ENCODE results near the gene HIBCH.
A peak's percentile ranks its signal among the peaks of the same experiment; 100 is the strongest.
"Not testable (repeated sequence)": the region's sequence is repeated elsewhere in the genome, so short reads cannot be mapped to it uniquely, and the experiment has no call there.

The HIBCH gene, protein sequence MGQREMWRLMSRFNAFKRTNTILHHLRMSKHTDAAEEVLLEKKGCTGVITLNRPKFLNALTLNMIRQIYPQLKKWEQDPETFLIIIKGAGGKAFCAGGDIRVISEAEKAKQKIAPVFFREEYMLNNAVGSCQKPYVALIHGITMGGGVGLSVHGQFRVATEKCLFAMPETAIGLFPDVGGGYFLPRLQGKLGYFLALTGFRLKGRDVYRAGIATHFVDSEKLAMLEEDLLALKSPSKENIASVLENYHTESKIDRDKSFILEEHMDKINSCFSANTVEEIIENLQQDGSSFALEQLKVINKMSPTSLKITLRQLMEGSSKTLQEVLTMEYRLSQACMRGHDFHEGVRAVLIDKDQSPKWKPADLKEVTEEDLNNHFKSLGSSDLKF

DNA sequence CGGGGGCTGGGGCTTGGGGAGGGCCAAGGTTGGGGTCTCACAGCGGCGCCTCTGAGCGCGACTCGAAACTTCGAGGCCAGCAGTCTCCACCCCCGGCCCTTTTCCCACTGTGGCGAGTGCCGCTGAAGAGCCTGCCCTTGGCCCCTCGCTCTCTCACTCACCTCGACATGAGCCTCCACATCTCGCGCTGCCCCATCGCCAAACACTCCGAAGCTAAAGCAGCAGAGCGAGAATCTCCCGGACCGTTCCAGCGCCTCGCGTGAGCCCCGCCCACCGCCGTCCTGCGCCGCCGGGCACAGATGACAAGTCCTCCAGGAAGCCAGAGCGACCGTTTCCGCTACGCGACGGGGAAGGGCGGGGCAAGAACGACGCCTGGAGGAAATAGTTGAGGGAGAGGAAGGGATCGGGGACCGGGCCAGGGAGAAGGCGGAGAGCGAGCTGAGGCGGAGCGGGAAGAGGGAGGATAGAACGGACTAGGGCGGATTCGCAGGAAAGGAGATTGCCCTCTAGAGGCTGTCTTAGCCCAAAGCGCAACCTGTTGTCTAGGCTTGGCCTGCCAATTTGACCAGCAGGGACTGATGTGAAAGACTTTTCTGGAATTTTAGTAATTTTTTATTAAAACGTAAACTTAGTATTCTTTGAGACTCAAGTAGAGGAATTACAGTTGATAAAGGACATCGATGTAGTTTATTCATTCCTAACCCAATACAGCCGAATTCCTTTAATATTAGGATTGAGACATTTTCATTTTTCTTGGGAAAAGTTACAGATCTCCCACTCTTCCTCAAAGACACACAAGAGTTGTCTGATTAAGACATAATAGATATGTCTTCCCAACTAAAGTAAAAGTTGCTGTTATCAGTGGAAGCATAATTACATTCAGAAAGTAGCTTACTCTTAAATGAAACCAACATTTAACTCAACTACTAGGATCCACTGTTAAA is at the start of gene HIBCH:
HIBCH (minus strand) TSS at position 272 of the 944 bp plus-strand sequence; CDS start at position 196, 76 bp downstream.
- ATAC-seq: peak; percentile 78 to 85

DNA sequence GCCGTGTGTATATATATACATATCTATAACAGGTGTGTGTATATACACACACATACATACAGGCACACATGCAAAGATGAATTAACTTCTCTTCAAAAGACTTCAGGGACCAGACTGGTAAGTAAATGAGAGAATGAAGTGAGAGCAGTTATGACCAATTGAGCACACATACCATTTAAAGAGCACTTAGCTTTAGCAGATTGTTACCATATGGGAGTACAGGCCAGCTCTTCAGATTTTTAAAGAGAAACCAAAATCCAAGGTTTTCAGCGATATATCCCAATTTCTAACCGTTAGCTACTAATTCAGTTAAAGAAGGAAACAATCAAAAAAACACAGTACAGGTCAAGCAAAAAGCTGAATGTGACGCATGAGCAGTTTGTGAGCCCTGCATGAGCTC is 47.5 kb upstream of the HIBCH start:
- ATAC-seq: no peak

DNA sequence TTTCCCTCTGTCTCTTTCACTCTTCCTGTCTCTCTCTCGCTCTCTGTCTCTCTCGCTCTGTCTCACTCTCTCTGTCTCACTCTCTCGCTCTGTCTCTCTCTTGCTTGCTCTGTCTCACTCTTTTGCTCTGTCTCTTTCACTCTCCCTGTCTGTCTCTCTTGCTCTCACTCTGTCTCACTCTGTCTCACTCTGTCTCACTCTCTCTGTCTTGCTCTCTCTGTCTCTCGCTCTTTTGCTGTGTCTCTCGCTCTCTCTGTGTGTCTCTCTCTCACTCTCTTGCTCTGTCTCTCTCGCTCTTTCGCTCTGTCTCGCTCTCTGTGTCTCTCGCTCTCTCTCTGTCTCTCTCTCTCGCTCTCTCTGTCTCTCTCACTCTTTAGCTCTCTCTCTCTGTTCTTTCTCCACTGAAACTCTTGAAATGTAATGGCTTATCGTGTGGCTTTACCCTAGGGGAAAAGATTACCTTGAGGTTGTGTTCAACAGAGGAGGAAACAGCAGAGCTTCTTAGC is 46.7 kb upstream of the HIBCH start:
- ATAC-seq: no peak

- no peak for ATAC-seq
These were observed 46.0 kb upstream of the HIBCH start for GRCh38 chr2:190365499-190366204.

DNA sequence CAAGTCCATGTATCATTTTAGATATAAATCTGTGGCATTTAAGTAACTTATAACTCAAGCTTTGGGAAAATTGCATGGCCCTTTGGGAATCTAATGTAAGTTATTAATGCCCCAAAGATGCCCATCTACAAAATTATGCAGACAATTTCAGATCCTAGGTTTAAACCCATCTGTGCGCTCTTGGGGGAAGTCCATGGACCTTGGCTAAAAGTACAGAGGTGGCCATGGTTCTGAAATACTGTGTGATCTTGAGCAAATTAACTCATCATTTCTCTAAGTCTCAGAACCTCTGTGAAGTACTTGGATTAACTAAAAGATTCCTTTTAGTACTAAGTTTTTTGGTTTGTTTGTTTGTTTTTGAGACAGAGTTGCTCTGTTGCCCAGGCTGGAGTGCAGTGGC is 43.3 kb upstream of the HIBCH start:
- ATAC-seq: no peak

- ATAC-seq: no peak
These were observed 41.9 kb upstream of the HIBCH start for GRCh38 chr2:190361572-190361971.

GRCh38 chr2:190360965-190361364 is 41.3 kb upstream of the HIBCH start:
- ATAC-seq: no peak

GRCh38 chr2:190360561-190360960 is 40.9 kb upstream of the HIBCH start:
- no peak for ATAC-seq

DNA sequence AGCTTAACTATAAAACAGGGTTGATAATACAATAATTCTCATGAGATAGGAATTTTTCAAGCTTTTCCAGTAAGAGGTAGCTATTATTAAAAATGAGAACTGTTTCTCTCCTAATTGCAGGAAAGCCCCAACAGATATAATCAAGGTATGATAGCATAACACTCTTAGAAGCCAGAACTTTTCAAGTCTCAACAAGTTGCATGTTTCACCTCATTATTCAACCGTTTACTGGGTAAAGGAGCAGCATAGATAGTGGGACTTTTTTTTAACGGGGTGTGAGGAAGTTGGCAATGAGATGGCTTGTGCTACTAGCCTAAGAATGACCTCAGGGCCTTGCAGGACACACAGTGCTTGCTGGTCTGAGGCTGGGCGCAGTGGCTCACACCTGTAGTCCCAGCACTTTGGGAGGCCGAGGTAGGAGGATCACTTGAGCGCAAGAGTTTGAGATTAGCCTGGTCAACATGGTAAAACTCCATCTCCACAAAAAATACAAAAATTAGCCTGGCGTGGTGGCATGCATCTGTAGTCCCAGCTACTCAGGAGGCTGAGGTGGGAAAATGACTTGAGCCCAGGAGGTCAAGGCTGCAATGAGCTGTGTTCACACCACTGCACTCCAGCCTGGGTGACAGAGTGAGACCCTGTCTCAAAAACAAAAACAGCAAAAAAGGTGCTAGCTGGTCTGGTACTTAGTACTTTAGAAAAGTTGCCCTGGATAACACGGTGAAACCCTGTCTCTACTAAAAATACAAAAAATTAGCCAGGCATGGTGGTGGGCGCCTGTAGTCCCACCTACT is 39.2 kb upstream of the HIBCH start:
- ATAC-seq: not testable (repeated sequence)

DNA sequence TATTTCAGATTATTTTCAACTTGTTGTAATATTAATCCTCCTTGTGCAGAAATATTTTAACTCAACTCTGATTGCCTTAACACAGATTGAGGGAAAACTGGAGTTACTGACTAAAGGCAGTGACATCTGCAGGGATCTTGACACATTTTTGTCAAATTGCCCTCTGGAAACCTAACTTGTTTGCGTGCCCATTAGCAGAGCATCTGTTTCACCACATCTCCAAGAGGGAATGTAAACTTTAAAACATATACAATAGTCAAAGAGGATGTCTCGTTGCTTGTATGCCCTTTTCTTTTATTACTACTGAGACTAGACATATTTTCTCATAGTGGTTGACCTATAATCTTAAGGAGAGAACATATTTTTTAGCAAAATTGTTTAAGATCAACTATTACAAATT is 38.0 kb upstream of the HIBCH start:
- ATAC-seq: no peak

DNA sequence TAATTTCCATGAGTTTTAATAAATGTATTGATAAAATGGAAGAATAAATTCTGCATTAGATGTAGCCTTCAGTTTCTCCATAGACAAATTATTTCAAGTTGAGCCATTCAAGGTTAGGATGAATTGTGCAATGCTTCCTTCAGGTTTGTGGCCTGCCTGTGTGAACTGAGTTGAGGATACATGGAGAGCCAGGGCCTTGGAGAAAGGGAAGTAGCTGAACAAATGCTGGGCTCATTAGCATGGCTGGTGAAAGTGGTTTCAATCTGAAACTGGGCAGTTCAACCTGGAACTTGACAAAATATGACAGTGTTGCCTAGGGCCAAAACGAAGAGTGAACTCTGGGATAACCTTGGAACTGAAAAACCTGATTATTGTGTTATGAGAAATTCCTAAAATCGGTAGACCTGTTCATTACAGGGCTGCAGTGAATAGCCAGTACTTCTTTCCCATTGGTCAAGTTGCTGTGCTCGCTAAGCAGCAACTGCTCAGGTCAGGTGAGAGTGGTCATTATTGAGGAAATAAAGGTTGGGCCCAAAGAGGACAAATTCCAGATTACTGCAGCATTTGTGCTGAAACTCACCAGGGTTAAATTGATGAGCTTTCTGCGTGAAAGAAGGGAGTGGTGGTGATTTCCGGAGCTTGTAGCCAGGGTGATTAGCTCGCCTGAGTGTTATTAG is 36.5 kb upstream of the HIBCH start:
- ATAC-seq: no peak

GRCh38 chr2:190354003-190354690 is 34.5 kb upstream of the HIBCH start:
- no peak for ATAC-seq

DNA sequence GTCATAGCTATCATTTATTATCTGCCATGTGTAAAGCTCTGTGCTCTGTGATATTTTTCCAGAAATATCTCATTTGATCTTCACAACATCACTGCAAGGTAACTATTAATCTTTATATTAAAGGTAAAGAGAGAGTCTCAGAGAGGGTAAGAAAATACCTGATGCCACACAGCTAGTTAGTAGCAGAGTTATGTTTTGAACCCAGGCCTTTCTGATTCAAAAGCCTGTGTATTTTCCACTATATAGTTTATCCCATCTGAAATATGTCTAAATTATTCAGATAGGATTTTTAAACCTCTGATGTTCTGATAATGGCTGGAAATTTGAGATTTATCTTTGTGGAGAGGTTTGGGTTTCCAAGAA is 33.9 kb upstream of the HIBCH start:
- ATAC-seq: no peak

DNA sequence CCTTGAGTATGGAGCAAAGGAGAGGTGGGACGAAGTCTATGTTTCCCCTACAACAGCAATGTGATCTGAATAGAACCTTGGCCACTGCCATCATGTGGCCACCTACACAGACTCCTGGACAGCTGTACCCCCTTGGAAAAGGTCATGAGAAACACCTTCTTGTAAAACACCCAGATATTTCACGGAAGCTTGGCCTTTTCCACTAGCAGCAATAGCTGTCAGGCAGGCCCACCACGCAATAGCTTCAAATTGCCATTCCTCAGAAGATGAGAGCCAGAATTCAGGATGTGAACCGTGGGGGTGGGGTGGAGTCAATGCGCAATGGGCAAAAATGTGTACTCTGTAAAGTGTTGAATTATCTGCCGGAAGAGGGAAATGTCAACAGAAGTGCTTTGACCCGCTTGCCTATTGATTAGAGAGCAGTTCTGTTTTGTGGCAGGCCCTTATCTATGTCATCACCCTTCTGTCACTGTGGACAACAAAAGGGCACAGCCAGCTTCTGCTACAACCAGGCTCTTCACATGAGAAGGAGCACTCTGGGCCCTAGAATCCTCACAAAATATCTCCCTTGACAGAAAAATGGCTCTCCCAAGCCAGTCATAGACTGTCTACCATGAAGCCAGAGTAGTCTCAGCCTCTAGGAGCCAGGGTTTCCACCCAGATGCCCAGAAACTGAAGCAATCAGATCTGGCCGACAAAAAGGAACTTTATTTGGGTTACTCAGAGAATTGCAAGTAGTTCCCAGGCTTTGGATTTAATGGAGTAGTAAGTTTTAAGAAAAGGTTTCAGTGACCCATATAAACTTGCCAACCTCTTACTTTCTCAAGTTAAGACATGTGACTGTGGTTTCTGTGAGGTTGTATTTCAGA is 33.3 kb upstream of the HIBCH start:
- no peak for ATAC-seq

GRCh38 chr2:190351955-190352354 is 32.3 kb upstream of the HIBCH start:
- no peak for ATAC-seq

- no peak for ATAC-seq
These were observed 30.7 kb upstream of the HIBCH start for GRCh38 chr2:190350371-190350770.

DNA sequence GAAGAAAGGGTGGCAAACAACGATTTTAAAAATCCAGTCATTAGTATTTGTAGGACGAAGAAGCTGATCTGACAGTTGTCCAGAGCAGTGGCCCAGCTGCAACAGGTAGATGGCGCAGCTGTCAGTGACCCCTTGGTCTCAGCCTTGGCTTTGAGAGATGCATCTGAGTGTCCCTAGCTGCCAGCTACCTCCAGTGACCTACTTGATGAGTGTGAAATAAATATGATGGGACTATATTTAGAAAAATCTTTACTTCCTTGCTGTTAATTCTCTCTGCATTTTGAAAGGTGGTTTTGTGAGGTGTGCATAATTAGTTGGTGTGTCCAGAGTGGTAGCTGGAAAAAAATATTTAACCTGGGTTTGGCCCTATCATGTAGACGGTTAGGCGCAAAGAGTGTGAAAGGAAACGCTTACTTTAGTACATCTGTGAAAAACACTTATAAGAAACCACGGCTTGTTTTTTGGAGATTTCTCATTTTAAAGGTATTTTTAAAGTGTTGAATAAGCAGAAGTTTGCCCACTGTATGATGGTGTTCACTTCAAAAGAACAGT is 24.7 kb upstream of the HIBCH start:
- peak in 1 of 2 donors; percentile 27 for ATAC-seq

GRCh38 chr2:190343536-190344275 is 24.1 kb upstream of the HIBCH start, which contains the start of gene INPP1:
INPP1 (plus strand) TSS chr2:190343589; CDS start chr2:190360103, 16,514 bp downstream.
- ATAC-seq: peak; percentile 62 to 71
